ENCODE results near the gene FARSB.

The FARSB gene

DNA sequence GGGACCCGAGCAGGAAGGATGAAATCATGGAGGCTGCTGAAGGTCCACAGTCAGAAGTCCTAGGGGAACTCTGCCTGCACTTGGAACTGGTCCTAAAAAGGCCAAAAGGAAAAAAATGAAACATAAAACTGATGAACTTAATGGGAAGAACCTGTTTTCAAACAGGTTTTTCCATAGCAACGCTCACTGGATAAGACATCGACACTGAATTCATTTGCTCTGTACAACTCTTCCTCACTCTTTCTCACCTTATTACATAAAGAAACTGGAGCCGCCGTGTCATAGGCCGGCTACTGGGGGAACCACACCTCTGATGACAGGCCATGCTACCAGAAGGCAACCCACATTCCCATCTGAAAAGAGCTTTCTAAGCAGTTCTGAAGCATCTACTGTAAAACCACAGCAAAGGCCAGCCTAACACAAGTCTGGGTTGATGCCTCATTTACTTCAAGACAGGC lies 83.6 kb downstream of the FARSB start:
- H3K4me3 ChIP-seq (ENCODE audit: low read depth, low read length) = no peak overlapping the region
- TF ChIP-seq POLR2A (IDR thresholded peaks at IDR 0.05; ENCODE audit: extremely low read depth, insufficient read length) (no peak), MYC (IDR thresholded peaks at IDR 0.05; ENCODE audit: low read depth, low read length) (no peak), CTCF (IDR thresholded peaks at IDR 0.05; ENCODE audit: low read depth, low read length) (no peak), MAX (IDR thresholded peaks at IDR 0.05; ENCODE audit: low read depth, low read length) (no peak)
- no peak for DNase-seq (ENCODE audit: low read depth)

DNA sequence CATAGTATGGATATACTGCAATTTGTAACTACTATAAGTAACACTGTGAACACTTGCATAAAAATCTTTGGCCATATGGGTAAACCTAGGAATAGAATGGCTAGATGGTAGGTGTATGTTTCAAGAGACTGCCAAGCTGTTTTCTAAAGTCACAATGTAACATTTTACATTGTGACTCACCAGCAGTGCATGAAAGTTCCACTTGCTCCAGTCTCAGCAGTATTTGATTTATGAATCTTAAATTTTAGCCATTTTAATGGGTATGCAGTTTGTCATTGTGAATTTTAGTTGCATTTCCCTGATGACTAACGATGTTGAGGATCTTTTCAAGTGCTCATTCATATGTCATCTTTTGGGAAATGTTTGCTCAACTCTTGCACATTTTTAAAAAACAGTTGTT lies 86.1 kb downstream of the FARSB start:
- no peak for DNase-seq (ENCODE audit: low read depth)

GRCh38 chr2:222568865-222569264 lies 87.0 kb downstream of the FARSB start:
- no peak for DNase-seq (ENCODE audit: low read depth)
- no peak for TF ChIP-seq CTCF (IDR thresholded peaks at IDR 0.05; ENCODE audit: low read depth, low read length)
- TF ChIP-seq MAX (IDR thresholded peaks at IDR 0.05; ENCODE audit: low read depth, low read length) = no peak
- no peak overlapping the region for H3K4me3 ChIP-seq (ENCODE audit: low read depth, low read length)

More for the DNA sequence above, 86.1 kb downstream of the FARSB start:
- H3K4me3 ChIP-seq (ENCODE audit: low read depth, low read length) = no peak overlapping the region
- no peak for TF ChIP-seq MAX (IDR thresholded peaks at IDR 0.05; ENCODE audit: low read depth, low read length)
- TF ChIP-seq MYC (IDR thresholded peaks at IDR 0.05; ENCODE audit: low read depth, low read length) = no peak
- TF ChIP-seq CTCF (IDR thresholded peaks at IDR 0.05; ENCODE audit: low read depth, low read length) = no peak
- no peak for TF ChIP-seq POLR2A (IDR thresholded peaks at IDR 0.05; ENCODE audit: extremely low read depth, insufficient read length)

DNA sequence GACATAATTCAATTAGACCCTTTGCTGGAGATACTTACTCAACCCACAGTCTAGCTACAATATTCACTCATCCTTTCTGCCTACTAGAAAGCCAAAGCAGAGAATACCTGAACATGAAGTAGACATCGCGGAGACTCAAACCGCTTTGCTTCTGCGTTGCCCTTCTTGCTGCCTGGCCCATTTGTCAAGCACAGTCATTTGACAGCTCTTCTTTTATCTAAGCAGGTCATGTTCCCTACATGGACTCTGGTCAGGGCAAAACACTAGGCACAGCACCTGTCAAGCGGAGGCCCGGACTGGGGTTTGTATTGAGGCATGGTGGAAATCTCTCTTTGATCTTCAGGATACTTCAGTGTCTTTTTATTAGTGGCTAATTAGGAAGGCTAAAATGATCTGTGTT lies 89.7 kb downstream of the FARSB start:
- TF ChIP-seq CTCF (IDR thresholded peaks at IDR 0.05; ENCODE audit: low read depth, low read length) = no peak
- no peak for TF ChIP-seq MYC (IDR thresholded peaks at IDR 0.05; ENCODE audit: low read depth, low read length)
- no peak for TF ChIP-seq POLR2A (IDR thresholded peaks at IDR 0.05; ENCODE audit: extremely low read depth, insufficient read length)
- TF ChIP-seq MAX (IDR thresholded peaks at IDR 0.05; ENCODE audit: low read depth, low read length) = no peak
- no peak for DNase-seq (ENCODE audit: low read depth)
- H3K4me3 ChIP-seq (ENCODE audit: low read depth, low read length) = no peak overlapping the region

GRCh38 chr2:222563936-222564335 lies 92.0 kb downstream of the FARSB start:
- TF ChIP-seq CTCF (IDR thresholded peaks at IDR 0.05; ENCODE audit: low read depth, low read length) (no peak), MAX (IDR thresholded peaks at IDR 0.05; ENCODE audit: low read depth, low read length) (no peak), MYC (IDR thresholded peaks at IDR 0.05; ENCODE audit: low read depth, low read length) (no peak), POLR2A (IDR thresholded peaks at IDR 0.05; ENCODE audit: extremely low read depth, insufficient read length) (no peak)
- no peak overlapping the region for H3K4me3 ChIP-seq (ENCODE audit: low read depth, low read length)
- DNase-seq (ENCODE audit: low read depth) = no peak
